HG03175 (cell line): ENCODE data around the gene DLGAP1.
A peak's percentile ranks its signal among the peaks of the same experiment; 100 is the strongest.

Experiments used
- ATAC-seq: cut with Tn5 transposase; IDR thresholded peaks from one replicate; pipeline ENCODE4 v1.9.1; 2021; ENCODE audit warnings: mild to moderate bottlenecking, moderate library complexity; ENCODE audit not compliant: unreplicated experiment

The DLGAP1 gene

GRCh38 chr18:4016391-4017049 lies 438.6 kb downstream of the DLGAP1 start:
- ATAC-seq: peak; percentile 35

GRCh38 chr18:4007846-4008245 lies 447.3 kb downstream of the DLGAP1 start:
- no peak for ATAC-seq

- no peak for ATAC-seq
Measured at GRCh38 chr18:4004183-4004829, 450.8 kb downstream of the DLGAP1 start.

DNA sequence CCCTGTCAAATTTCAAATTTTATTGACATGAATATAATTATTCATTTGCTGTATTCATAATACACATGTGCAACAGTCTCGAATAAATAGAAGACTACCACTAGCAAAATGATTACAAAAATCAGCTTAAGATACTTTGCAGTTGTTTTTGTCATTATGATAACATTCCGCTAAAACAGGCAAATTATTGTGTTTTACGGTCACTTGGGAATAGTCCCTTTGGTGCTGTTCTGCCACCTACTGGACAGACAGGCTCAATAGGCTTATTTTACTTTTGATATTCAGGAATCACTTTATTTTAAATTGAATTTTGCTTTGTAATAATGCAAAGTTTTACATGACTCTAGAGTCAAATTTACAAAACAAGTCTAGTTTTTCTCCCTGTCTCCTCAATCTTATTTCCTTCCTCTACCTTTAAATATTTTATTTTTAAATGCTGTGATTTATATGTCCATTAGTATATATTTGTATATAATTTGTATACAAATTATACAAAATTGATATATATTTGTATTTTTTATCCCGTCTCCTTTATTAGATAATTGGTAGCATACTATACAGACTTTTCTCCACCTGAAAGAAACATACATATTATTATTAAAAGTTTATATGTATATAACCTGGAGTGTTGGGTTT lies 456.3 kb downstream of the DLGAP1 start:
- no peak for ATAC-seq

DNA sequence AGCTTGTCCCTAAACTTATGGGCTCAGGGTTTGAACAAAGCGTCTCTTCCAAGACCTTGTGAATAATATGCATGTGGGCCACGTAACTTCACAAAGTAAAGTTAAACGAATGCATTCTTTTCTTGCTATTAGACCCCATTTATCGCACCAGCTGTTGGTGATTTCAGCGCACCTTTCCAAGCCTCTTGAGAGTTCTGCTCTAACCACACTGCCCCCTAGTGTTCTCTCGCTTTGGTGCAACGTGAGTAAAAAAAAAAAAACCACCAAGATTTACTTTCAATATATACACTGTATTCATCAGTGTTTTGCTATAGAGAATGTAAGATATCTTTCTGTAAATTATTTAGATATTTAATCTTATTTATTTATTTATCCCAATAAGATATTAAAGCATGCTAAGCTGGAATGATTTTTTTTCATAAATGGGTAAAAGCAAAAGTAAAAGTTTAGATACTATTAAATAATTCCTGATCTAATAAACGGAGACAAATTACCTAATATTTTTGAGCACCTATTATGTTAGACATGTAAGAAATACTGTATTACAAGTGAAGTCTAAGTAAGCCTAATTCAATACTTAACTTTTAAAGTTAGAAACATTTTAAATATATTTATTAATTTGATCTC lies 459.5 kb downstream of the DLGAP1 start:
- ATAC-seq: peak; percentile 71

- ATAC-seq: no peak
Measured at GRCh38 chr18:3993941-3994687, 461.0 kb downstream of the DLGAP1 start.

DNA sequence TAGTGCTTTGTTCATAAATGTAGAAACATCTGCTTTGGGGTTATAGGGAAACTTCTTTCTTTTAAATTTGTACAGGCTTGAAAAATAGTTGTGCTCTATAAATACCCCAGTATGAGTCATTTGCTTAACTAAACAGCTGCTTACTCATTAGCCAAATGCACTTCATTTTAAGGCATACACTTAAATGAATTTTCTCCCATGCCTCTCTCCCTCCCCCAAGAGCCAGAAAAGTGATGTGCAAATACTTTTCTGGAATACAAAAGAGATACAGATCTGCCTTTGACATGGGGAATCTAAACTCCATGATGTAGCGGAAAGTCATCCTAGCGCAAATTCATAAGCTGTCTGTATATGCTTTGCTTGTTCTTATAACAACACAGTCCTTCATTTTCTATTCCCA lies 469.4 kb downstream of the DLGAP1 start:
- ATAC-seq: no peak

DNA sequence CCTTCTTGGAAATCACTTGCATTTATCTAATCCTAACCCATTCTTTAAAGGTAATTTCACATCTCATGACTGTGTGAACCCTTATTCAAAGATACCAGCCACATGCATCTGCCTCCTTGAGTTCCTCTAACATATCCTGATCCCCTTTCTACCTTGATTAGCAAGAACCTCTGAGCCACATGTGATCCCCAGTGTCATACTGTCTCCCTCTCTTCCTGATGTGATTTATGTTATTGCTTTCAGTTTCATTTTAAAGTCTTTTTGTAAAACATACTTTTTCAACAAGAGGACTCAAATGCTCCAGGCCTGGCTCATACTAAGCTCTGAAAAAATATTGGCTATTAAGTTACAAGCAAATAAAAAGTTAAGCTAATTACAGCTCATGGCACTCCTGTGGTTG lies 470.1 kb downstream of the DLGAP1 start:
- no peak for ATAC-seq

DNA sequence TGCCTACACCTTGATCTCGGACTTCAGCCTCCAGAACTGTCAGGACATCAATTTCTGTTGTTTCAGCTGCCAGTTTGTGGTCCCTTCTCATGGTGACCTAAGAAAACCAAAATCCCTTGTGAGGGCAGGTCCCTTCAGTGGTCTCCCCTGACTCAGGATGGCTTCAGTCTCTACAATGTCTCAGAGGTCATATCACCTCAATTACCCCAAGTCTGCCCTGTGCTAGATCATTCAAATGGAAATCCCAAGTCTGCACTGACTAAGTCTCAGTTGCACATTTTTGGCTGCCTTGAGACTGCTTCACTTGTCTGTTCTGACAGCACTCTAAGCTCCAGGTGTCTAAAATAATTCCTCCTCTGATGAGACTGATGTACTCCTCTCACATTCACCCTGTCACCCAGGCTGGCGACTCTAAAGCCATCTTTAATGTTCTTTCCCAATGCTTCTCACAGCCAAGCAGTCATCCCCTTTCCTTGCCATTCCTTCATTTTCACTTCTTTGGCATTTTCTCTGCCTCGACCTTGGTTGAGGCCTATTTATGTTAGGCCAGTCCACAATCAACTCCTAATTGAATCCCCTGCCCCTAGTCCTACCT lies 470.8 kb downstream of the DLGAP1 start:
- ATAC-seq: no peak

DNA sequence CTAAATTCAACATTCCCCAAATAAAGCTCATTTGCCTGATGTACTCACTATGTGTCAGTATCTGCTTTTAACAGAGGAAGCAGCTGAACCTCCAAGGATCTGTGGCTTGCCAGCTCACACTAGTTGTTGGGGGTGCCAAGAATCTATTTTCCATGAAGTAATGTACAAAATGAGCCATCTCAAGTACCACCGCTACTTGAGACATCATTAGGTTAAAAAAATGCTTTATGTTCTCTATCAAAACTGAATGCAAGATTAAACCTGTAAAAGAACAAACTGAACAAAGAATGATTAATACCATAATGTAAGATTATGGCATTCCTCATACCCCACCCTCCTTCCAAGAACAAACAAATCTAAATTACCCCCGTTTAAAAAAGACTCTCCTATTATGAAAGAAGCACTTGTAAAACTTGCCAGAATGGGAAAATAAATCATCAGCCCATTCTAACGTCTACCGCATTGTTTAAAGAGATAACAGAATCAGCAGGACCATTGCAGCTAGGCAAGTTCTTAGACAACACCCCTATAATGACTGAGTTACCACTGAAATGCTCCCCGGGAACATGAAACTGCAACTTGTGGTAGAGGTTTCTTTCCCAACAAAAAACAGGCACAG lies 471.6 kb downstream of the DLGAP1 start:
- no peak for ATAC-seq

DNA sequence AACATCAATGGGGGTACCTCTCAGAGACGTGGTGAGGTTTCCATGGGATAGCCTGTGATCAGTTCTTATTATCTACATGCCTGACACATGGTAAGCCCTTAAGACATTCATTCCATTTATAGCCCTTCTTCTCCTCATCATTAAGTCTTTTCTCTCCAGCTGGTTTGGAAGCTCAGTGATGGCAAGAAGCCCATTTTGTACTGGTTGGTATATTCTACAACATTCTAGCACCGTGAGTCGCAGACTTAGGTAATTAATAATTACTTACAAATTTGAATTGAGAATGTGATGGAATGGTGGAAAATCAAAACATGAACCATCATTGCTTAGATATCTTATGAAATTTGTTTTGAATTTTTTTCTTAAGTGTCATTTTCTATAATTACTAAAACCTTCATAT lies 472.6 kb downstream of the DLGAP1 start:
- ATAC-seq: no peak

DNA sequence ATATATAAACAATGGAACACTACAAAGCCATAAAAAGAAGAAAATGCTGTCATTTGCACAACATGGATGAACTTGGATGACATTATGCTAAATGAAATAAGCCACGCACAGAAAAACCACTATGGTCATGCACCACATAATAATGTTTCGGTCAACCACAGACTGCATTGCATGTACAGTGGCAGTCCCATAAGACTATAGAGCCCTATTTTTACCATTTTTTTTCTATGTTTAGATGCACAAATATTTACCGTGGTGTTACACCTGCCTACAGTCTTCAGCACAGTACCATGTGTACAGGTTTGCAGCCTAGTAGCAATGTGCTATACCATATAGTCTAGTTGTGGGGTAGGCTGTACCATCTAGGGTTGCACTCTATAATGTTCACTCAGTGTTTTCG lies 476.1 kb downstream of the DLGAP1 start:
- ATAC-seq: no peak

DNA sequence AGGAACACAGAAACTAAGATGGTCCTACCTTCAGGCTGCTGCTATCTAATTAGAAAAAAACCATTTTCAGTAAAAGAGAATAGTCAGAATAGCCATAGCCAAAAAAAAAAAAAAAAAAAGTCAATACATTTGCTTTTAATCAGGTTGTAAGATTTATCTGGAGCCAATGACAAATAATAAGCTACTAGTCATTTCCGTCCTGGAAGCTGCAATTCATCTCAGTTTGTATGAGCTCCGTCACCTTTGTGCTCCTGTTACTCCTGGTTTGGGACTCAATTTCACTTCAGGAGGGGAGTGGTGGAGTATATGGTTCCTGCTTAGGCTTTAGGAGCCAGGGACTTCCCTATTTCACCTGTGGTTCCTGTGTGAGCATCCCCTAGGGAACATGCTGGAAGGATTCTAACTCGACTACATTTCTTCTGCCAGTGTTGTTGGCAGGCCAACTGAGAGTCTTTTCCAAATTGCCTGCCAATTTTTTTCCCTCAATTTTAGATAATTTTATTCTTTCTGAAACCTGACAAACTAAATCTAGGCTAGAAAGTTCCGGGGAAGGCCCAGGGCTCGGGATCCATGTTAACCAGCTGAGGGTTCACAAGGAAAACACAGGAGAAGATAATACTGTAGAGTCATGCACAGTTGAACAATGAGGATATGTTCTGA lies 481.8 kb downstream of the DLGAP1 start:
- ATAC-seq: no peak

GRCh38 chr18:3972291-3972930 lies 482.7 kb downstream of the DLGAP1 start:
- no peak for ATAC-seq

GRCh38 chr18:3970929-3971328 lies 484.2 kb downstream of the DLGAP1 start:
- ATAC-seq: no peak

GRCh38 chr18:3967359-3968180 lies 487.5 kb downstream of the DLGAP1 start:
- no peak for ATAC-seq

- ATAC-seq: no peak
Measured at GRCh38 chr18:3966642-3967358, 488.3 kb downstream of the DLGAP1 start.

GRCh38 chr18:3966246-3966641 lies 488.9 kb downstream of the DLGAP1 start:
- no peak for ATAC-seq
